T47D (cell line): Measurements from ENCODE around the gene ERVK3-1.

Experiments used
- DNase-seq, 2 experiments: peaks; one replicate each; pipeline versions ENCODE4 v3.0.0 to v3.0.0-alpha.2; 2011 to 2012; ENCODE audit warnings: low read depth in 1 of 2, low spot score in 1 of 2
- JUND ChIP-seq: IDR thresholded peaks from 2 replicates; pipeline ENCODE4 v1.6.1; 2012; ENCODE audit warnings: low read depth
- in situ Hi-C: cut with HindIII; loops from 2 replicates; pipeline ENCODE4 v1.10.0; 2016; ENCODE audit warnings: low sequenced_read_pairs, low pct_unique_long_range_greater_than_20kb

Gene ERVK3-1

DNA sequence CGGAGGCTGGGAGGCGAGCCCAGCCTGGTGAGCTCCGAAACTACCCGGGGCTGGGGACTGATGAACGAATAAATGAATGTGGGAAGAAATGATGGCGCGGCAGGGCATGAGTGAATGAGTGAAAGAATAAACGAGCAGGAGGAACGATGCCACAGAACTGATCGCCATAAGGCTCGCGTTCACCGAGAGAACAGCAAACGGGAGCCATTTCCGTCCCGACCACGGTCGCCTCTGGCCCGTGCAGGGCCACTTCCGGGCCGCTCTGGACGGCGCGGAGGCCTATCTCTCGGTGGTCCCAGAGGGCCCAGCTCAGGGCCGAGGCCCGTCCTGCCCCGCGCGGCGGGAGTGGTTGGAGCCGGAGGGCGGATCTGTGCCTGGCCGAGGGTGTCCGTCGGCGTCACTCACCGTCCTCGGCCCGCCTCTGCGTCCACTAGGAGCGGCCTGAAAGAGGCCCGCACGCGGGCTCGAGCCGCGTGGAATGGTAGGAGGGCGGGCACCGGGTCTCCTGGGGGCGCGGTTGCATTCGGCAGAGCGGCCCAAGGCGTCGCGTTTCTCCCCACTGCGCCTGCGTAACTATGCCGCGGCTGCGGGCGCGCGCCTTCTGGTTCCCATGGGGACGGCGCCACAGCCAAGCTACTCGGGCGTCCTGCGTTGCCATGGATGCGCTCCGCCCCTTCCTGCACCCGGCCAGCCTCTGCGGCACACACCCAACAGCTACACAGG, 57.3 kb downstream of the ERVK3-1 start, which contains the start of gene ZNF497:
TSS of gene ZNF497 (minus strand) at position 480 of the 723 bp plus-strand sequence. CDS start 5,116 bp downstream, outside the sequence.
- DNase-seq: peak; percentile 95 to 96
- no peak for TF ChIP-seq JUND
- in situ Hi-C loops: no loop called here

DNA sequence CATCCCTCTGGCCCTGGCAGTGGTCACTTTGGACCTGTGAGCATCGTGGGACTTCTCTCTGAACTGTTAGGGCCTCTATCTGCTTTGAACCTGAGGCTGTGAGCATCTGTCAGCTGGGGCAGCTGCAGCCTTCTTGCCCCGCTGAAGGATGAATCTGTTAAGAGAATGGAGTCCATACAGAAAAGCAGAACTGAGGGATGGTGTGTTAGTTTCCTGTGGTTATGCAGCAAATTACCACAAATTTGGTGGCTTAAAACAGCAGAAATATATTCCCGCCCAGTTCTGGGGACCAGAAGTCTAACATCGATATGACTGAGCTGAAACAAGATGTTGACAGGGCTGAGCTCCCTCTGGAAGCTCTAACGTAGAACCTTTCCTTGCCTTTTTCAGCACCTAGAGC, 59.0 kb downstream of the ERVK3-1 start:
- in situ Hi-C loops: no loop called here
- DNase-seq: no peak
- no peak for TF ChIP-seq JUND
